GM12878 (cell line): ENCODE measurements around the gene CSMD2. TPM values are rescaled to one million over a fixed set of nuclear protein-coding genes. Genes with fewer than 3 reads are reported as not detected.

Experiments used
- ATAC-seq: fragments of 200-7000 bp; cut with Tn5 transposase; 3 replicates; pipeline ENCODE4 v1.9.1; 2020; ENCODE audit warnings: mild to moderate bottlenecking, moderate library complexity
- BruUV-seq: library from RNA; stranded (reverse); fragments of 400-500 nt; replicated peaks from 2 replicates; lab custom pipeline; 2021; lab: Mats Ljungman, UMichigan
- CTCF ChIA-PET: fragments of 300-600 bp; sonication (Branson Sonifier 250); formaldehyde crosslinking; extraction: SDS; loops from one replicate; lab custom pipeline; 2021; ENCODE audit warnings: inconsistent platforms; lab: Yijun Ruan, JAX
- POLR2A ChIA-PET: fragments of 350-600 bp; formaldehyde crosslinking; extraction: SDS; loops from one replicate; lab custom pipeline; 2021; ENCODE audit warnings: inconsistent platforms; lab: Charles Lee
- RAD21 ChIA-PET: fragments of 300-600 bp; sonication (Branson Sonifier 250); formaldehyde crosslinking; loops from one replicate; lab custom pipeline; 2023; ENCODE audit warnings: antibody characterized with exemption; ENCODE audit not compliant: unreplicated experiment; lab: Charles Lee
- SMC1A ChIA-PET: fragments of 300-600 bp; sonication (Branson Sonifier 250); formaldehyde crosslinking; loops from one replicate; lab custom pipeline; 2023; ENCODE audit not compliant: unreplicated experiment, uncharacterized antibody; lab: Charles Lee
- DNase-seq: peaks from one replicate; pipeline ENCODE4 v3.0.0-alpha.2; 2011; ENCODE audit warnings: low read depth, low spot score
- FAIRE-seq: peaks from 3 replicates; lab custom pipeline; 2011; peaks lifted over from hg19 to GRCh38; lab: Jason Lieb, UNC
- H2AFZ ChIP-seq: 2 replicates; pipeline ENCODE4 v1.6.0; 2011; ENCODE audit warnings: low read depth, low read length, control low read depth; ENCODE audit not compliant: control insufficient read depth
- H3K27ac ChIP-seq: 2 replicates; pipeline ENCODE4 v1.5.1; 2011; ENCODE audit warnings: control low read depth; ENCODE audit not compliant: control insufficient read depth, insufficient read depth
- H3K27me3 ChIP-seq, 2 experiments: replicated peaks in 1 of 2; 2 replicates each; pipeline versions ENCODE4 v1.6.0 to v1.6.1; 2011; ENCODE audit warnings: low read length in 1 of 2; ENCODE audit not compliant: control insufficient read depth in 2 of 2, insufficient read depth in 2 of 2
- H3K36me3 ChIP-seq, 2 experiments: 2 replicates each; pipeline ENCODE4 v1.5.1; 2011; ENCODE audit warnings: low read length in 1 of 2; ENCODE audit not compliant: control insufficient read depth in 2 of 2, insufficient read depth in 2 of 2
- H3K4me1 ChIP-seq: 2 replicates; pipeline ENCODE4 v1.6.1; 2011; ENCODE audit warnings: mild to moderate bottlenecking, low read length, moderate library complexity, mixed read lengths; ENCODE audit not compliant: control insufficient read depth, insufficient read depth
- H3K4me2 ChIP-seq: 2 replicates; pipeline ENCODE4 v1.6.0; 2011; ENCODE audit warnings: control low read depth; ENCODE audit not compliant: control insufficient read depth, insufficient read depth
- H3K4me3 ChIP-seq: fragments of 200-600 bp; sonication (generic); 2 replicates; pipeline ENCODE4 v1.5.1; 2016
- H3K79me2 ChIP-seq: 2 replicates; pipeline ENCODE4 v1.6.0; 2011; ENCODE audit warnings: low read length; ENCODE audit not compliant: control insufficient read depth, insufficient read depth
- H3K9ac ChIP-seq: 2 replicates; pipeline ENCODE4 v1.8.0; 2011; ENCODE audit warnings: low read length, control low read depth, mixed read lengths; ENCODE audit not compliant: control insufficient read depth, insufficient read depth
- H3K9me3 ChIP-seq: replicated peaks from 3 replicates; pipeline ENCODE4 v1.5.1; 2011; ENCODE audit warnings: mild to moderate bottlenecking, low read length; ENCODE audit not compliant: control insufficient read depth, insufficient read depth
- H4K20me1 ChIP-seq: 2 replicates; pipeline ENCODE4 v1.6.0; 2011; ENCODE audit not compliant: control insufficient read depth, insufficient read depth
- ATF7 ChIP-seq: fragments of 450-650 bp; IDR thresholded peaks from 2 replicates; pipeline ENCODE4 v1.6.1; 2016; ENCODE audit warnings: low read depth, mild to moderate bottlenecking
- DPF2 ChIP-seq: fragments of 450-650 bp; IDR thresholded peaks from 2 replicates; pipeline ENCODE4 v1.6.1; 2017; ENCODE audit warnings: mild to moderate bottlenecking
- EZH2 ChIP-seq: IDR thresholded peaks from 2 replicates; pipeline ENCODE4 v1.6.1; 2012; ENCODE audit warnings: low read depth, mild to moderate bottlenecking, control low read depth, inconsistent platforms, low read length, borderline replicate concordance; ENCODE audit not compliant: control insufficient read depth
- FOXM1 ChIP-seq: IDR thresholded peaks from 2 replicates; pipeline ENCODE4 v1.6.1; 2012; ENCODE audit warnings: low read depth, mild to moderate bottlenecking, inconsistent platforms, low read length, moderate library complexity
- HDAC2 ChIP-seq: fragments of 200-600 bp; sonication (generic); IDR thresholded peaks from 2 replicates; pipeline ENCODE4 v1.6.1; 2017
- HDAC6 ChIP-seq: fragments of 200-600 bp; sonication (generic); IDR thresholded peaks from one replicate; pipeline ENCODE4 v1.8.0; 2017; ENCODE audit warnings: antibody characterized with exemption; ENCODE audit not compliant: unreplicated experiment
- MTA3 ChIP-seq: IDR thresholded peaks from 2 replicates; pipeline ENCODE4 v1.6.1; 2012; ENCODE audit warnings: low read length, inconsistent platforms, borderline replicate concordance
- NR2C2 ChIP-seq: IDR thresholded peaks from 2 replicates; pipeline ENCODE4 v1.6.1; 2011; ENCODE audit warnings: borderline replicate concordance, low read depth; ENCODE audit not compliant: control insufficient read depth, insufficient read length
- POLR2A ChIP-seq: IDR thresholded peaks from 2 replicates; pipeline ENCODE4 v1.6.1; 2011; ENCODE audit warnings: low read depth, mild to moderate bottlenecking, low read length
- SMARCA5 ChIP-seq: fragments of 450-650 bp; IDR thresholded peaks from 2 replicates; pipeline ENCODE4 v1.6.1; 2017; ENCODE audit warnings: mild to moderate bottlenecking
- SREBF1 ChIP-seq: IDR thresholded peaks from 2 replicates; pipeline ENCODE4 v1.6.1; 2012; ENCODE audit warnings: mild to moderate bottlenecking, low read length
- ZBED1 ChIP-seq: IDR thresholded peaks from 2 replicates; pipeline ENCODE4 v1.6.1; 2016; ENCODE audit warnings: borderline replicate concordance
- ZNF207 ChIP-seq: fragments of 450-650 bp; IDR thresholded peaks from 2 replicates; pipeline ENCODE4 v1.6.1; 2014; ENCODE audit warnings: antibody characterized with exemption, mild to moderate bottlenecking, borderline replicate concordance
- ZNF274 ChIP-seq: IDR thresholded peaks from one replicate; pipeline ENCODE4 v1.8.0; 2011; ENCODE audit not compliant: insufficient read length, insufficient read depth
- ZZZ3 ChIP-seq: IDR thresholded peaks from 2 replicates; pipeline ENCODE4 v1.6.1; 2011; ENCODE audit warnings: low read depth; ENCODE audit not compliant: control insufficient read depth, insufficient read length
- WGBS: methylation state at CpG from one replicate; pipeline ENCODE4 v1.1.6; 2016; ENCODE audit warnings: low lambda C conversion rate; ENCODE audit not compliant: insufficient replicate concordance, insufficient coverage; ENCODE audit errors: missing lambda C conversion rate; 5-methylcytosine and 5-hydroxymethylcytosine counted together
- in situ Hi-C: fragments of 300-500 bp; cut with MboI; formaldehyde crosslinking; loops from 9 replicates; pipeline ENCODE4 v1.14.3; 2018; ENCODE audit warnings: mixed read lengths
- intact Hi-C: fragments of 100-400 bp; cut with micrococcal nuclease; formaldehyde crosslinking; loops from one replicate; pipeline ENCODE4 v1.14.2; 2022; ENCODE audit not compliant: unreplicated experiment
- polyA plus RNA-seq, 11 experiments: library from polyadenylated mRNA; depleted of rRNA in 4 of 11; unstranded in 6 of 11; stranded (reverse) in 5 of 11; fragments of >200 nt; fragmentation: Nextera tagmentation in 4 of 11; fragmentation: Illumina TruSeq in 1 of 11; extraction: Ambion mirVana in 4 of 11; extraction: Trizol in 1 of 11; gene quantifications; 1 replicate in 1 of 11; 2 replicates in 10 of 11; pipeline versions ENCODE4 v1.2.1 to v1.2.3, GENCODE V29; 2011 to 2016; ENCODE audit warnings: inconsistent platforms in 2 of 11, missing spikeins in 2 of 11, low read depth in 1 of 11
- total RNA-seq, 4 experiments: library from RNA; depleted of rRNA in 3 of 4; stranded (reverse); fragments of >200 nt in 3 of 4; fragmentation: Illumina TruSeq in 1 of 4; extraction: Trizol in 1 of 4; gene quantifications; 2 replicates each; pipeline versions ENCODE4 v1.2.1 to v1.2.3, GENCODE V29; 2013 to 2021

The CSMD2 gene
- total and polyA plus RNA-seq, 10 of the 15 experiments (the other 5 are each of a cell fraction or from before 2014, with no cell fraction given): under 0.01 TPM; not detected in 9

DNA sequence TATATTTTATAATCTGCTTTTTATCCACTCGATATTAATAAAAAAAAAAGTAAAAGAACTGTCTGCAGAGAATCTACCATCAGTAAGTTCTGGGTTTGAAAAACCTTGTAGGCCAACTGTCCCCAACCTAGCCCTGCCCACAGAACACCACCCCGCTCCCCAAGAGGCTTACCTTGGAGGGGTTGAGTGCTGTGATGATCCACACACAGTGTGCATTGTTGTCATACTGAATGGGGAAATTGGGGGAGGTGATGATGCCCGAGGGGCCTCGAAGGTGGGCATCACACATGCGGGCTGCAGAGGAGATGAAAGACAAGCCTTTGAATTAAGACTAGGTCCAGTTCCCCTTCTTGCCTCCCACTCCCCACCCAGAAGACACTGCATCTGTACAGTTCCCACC, 354.5 kb downstream of the CSMD2 start:
- Histone ChIP-seq H3K4me2 (no peak overlapping the region), H3K79me2 (no peaks in the 10 kb centered on the region), H3K9ac (no peak overlapping the region), H3K27me3 (no peaks in the 10 kb centered on the region; a peak in 1 of 4 replicates), H3K36me3 (no peaks in the 10 kb centered on the region), H3K4me1 (no peaks in the 10 kb centered on the region), H2AFZ (no peak overlapping the region), H3K4me3 (no peak overlapping the region), H3K27ac (no peak overlapping the region), H3K9me3 (no peaks in the 10 kb centered on the region; the same call in 2 of the 3 replicates), H4K20me1 (no peaks in the 10 kb centered on the region)
- ChIA-PET CTCF (no interaction called here), POLR2A (no interaction called here), RAD21 (no interaction called here), SMC1A (no interaction called here)
- FAIRE-seq (no peak), ATAC-seq (no peak), DNase-seq (no peak)
- intact Hi-C loops: no loop called here
- TF ChIP-seq MTA3: no peak
- no peak for TF ChIP-seq DPF2
- TF ChIP-seq NR2C2: no peak
- no peak for TF ChIP-seq ZNF274
- no peak for TF ChIP-seq FOXM1
- TF ChIP-seq POLR2A: no peak
- no peak for TF ChIP-seq ZBED1
- in situ Hi-C loops: no loop called here
- WGBS: 22% methylated on average over 5 of the region's 5 CpGs
- BruUV-seq: no TSS peak

DNA sequence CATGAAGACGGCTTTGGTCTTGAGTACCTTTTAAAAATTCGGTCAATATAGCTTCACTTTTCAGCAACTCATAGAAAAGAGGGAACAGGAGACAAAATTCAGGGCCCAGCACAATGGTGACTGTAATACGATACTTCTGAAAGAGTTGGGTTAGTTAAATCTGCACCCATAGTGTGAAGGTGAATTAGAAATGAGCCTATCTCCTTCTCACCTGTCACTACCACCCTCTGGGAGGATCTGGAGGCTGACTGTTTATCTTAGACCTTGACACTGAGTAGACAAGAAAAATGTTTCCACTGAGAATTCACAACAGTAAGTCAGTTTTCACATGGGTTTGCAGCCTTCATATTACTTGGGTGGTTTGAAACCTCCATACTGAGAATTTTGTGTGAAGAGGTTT, 359.0 kb downstream of the CSMD2 start:
- ChIA-PET CTCF (no interaction called here), SMC1A (no interaction called here), RAD21 (no interaction called here), POLR2A (no interaction called here)
- BruUV-seq: no TSS peak
- no peak overlapping the region for H3K9ac ChIP-seq
- no peaks in the 10 kb centered on the region for H3K36me3 ChIP-seq
- no peak for TF ChIP-seq EZH2
- TF ChIP-seq ZZZ3: no peak
- no peak for TF ChIP-seq SREBF1
- TF ChIP-seq HDAC2: no peak
- no peak for TF ChIP-seq HDAC6
- no peak for TF ChIP-seq ZNF207
- TF ChIP-seq SMARCA5: no peak
- no peak for TF ChIP-seq ATF7
- ATAC-seq (no peak), FAIRE-seq (no peak), DNase-seq (no peak)
- no peak overlapping the region for H3K4me3 ChIP-seq
- in situ Hi-C loops: no loop called here
- no peaks in the 10 kb centered on the region for H4K20me1 ChIP-seq
- H3K79me2 ChIP-seq: no peaks in the 10 kb centered on the region
- no peak overlapping the region for H2AFZ ChIP-seq
- H3K4me1 ChIP-seq: no peaks in the 10 kb centered on the region
- no peaks in the 10 kb centered on the region; the same call in 2 of the 3 replicates for H3K9me3 ChIP-seq
- H3K4me2 ChIP-seq: no peak overlapping the region
- no peaks in the 10 kb centered on the region for H3K27me3 ChIP-seq
- H3K27ac ChIP-seq: no peak overlapping the region
- 15% methylated on average over 3 of the region's 3 CpGs for WGBS
- intact Hi-C loops: no loop called here
